T-cell (primary cell): ENCODE data around the gene CAMK1D. TPM values are rescaled to one million over a fixed set of nuclear protein-coding genes. Genes with fewer than 3 reads are reported as not detected.
"Not testable (repeated sequence)": the region's sequence is repeated elsewhere in the genome, so short reads cannot be mapped to it uniquely, and the experiment has no call there.

Source experiments
- ATAC-seq, 4 experiments: fragments of 200-7000 bp in 3 of 4; fragments of 150-1000 bp in 1 of 4; cut with Tn5 transposase; replicated peaks in 1 of 4; 1 replicate in 3 of 4; 2 replicates in 1 of 4; pipeline ENCODE4 v1.10.0; 2021; ENCODE audit warnings: moderate library complexity in 3 of 4, mild to moderate bottlenecking in 2 of 4, moderate number of reproducible peaks in 1 of 4
- CTCF ChIA-PET, 2 donors: fragments of 300-600 bp; sonication (Branson Sonifier 250); formaldehyde crosslinking; loops; one replicate each; lab custom pipeline; 2022; ENCODE audit warnings: antibody characterized with exemption in 2 of 2; lab: Charles Lee
- POLR2A ChIA-PET, 2 donors: fragments of 300-600 bp; sonication (Branson Sonifier 250); formaldehyde crosslinking; loops; one replicate each; lab custom pipeline; 2022; ENCODE audit warnings: antibody characterized with exemption in 2 of 2; lab: Charles Lee
- DNase-seq, 35 experiments: peaks; one replicate each; pipeline versions ENCODE4 v3.0.0 to v3.0.0-alpha.2; 2013 to 2023
- H3K27ac ChIP-seq: one replicate; pipeline ENCODE4 v1.5.1; 2013; ENCODE audit warnings: low read length
- H3K27me3 ChIP-seq, 2 experiments: replicated peaks in 1 of 2; 1 replicate in 1 of 2; 2 replicates in 1 of 2; pipeline versions ENCODE4 v1.6.1 to v1.7.0; 2013; ENCODE audit warnings: low read length in 1 of 2, mixed read lengths in 1 of 2; ENCODE audit not compliant: control insufficient read depth in 2 of 2, insufficient read depth in 2 of 2; ENCODE audit errors: extremely low read depth in 1 of 2
- H3K36me3 ChIP-seq, 2 donors: 1 replicate in 1 of 2; 2 replicates in 1 of 2; pipeline versions ENCODE4 v1.6.1 to v1.7.0; 2013; ENCODE audit warnings: low read length in 1 of 2; ENCODE audit not compliant: control insufficient read depth in 2 of 2, insufficient read depth in 1 of 2; ENCODE audit errors: extremely low read depth in 1 of 2
- H3K4me1 ChIP-seq, 2 experiments: 1 replicate in 1 of 2; 2 replicates in 1 of 2; pipeline versions ENCODE4 v1.6.1 to v1.7.0; 2013; ENCODE audit warnings: low read length in 2 of 2, mixed read lengths in 1 of 2; ENCODE audit not compliant: insufficient read depth in 2 of 2, control insufficient read depth in 1 of 2; ENCODE audit errors: extremely low read depth in 1 of 2
- H3K4me3 ChIP-seq, 2 donors: 1 replicate in 1 of 2; 2 replicates in 1 of 2; pipeline versions ENCODE4 v1.5.1 to v1.7.0; 2013; ENCODE audit warnings: mild to moderate bottlenecking in 2 of 2, low read length in 1 of 2, moderate library complexity in 1 of 2; ENCODE audit not compliant: control insufficient read depth in 1 of 2; ENCODE audit errors: extremely low read depth in 1 of 2
- H3K9me3 ChIP-seq: 2 replicates; pipeline ENCODE4 v1.7.0; 2013
- H3K27ac Mint-ChIP-seq, 2 donors: one replicate each; pipeline ENCODE4 v1.8.0; 2020 to 2021; ENCODE audit warnings: mild to moderate bottlenecking in 2 of 2, mixed read lengths in 2 of 2
- H3K27me3 Mint-ChIP-seq, 2 donors: one replicate each; pipeline ENCODE4 v1.8.0; 2021 to 2022; ENCODE audit warnings: mixed read lengths in 2 of 2
- H3K36me3 Mint-ChIP-seq: one replicate; pipeline ENCODE4 v1.8.0; 2021; ENCODE audit warnings: mixed read lengths
- H3K4me1 Mint-ChIP-seq, 3 donors: one replicate each; pipeline ENCODE4 v1.8.0; 2020 to 2022; ENCODE audit warnings: mixed read lengths in 3 of 3, mild to moderate bottlenecking in 1 of 3
- H3K4me3 Mint-ChIP-seq, 3 donors: one replicate each; pipeline ENCODE4 v1.8.0; 2020 to 2022; ENCODE audit warnings: mild to moderate bottlenecking in 3 of 3, mixed read lengths in 3 of 3, moderate library complexity in 3 of 3
- H3K9me3 Mint-ChIP-seq, 3 donors: one replicate each; pipeline ENCODE4 v1.8.0; 2020 to 2022; ENCODE audit warnings: mixed read lengths in 3 of 3
- WGBS: methylation state at CpG from one replicate; pipeline ENCODE4 v1.1.5; 2013; ENCODE audit warnings: missing lambda C conversion rate; ENCODE audit not compliant: insufficient coverage; 5-methylcytosine and 5-hydroxymethylcytosine counted together
- total RNA-seq, 35 experiments: library from RNA in 6 of 35; stranded (reverse) in 6 of 35; fragments of 120-200 nt in 1 of 35; gene quantifications; one replicate each; pipeline versions ENCODE4 v1.2.1 to v1.2.4 and lab custom pipeline; 2013 to 2026

Gene CAMK1D
- total RNA-seq, 5 donors from 2014 or later (not counting 1 experiment from before 2014, with no cell fraction given) = 16.8 to 31.3 (median 23.6) TPM

- ATAC-seq = no peak
- CTCF ChIA-PET = no interaction called here
- Mint-ChIP-seq H3K4me3 (no peak overlapping the region), H3K27me3 (no peaks in the 10 kb centered on the region), H3K4me1 (peaks cover 0 to 9% (median 0%) of the 10 kb centered on the region in 3 donors), H3K27ac (no peak overlapping the region), H3K36me3 (peaks cover 13% of the 10 kb centered on the region), H3K9me3 (no peaks in the 10 kb centered on the region)
- no peaks in the 10 kb centered on the region for H3K9me3 ChIP-seq
- H3K4me1 ChIP-seq = no peaks in the 10 kb centered on the region
- H3K27ac ChIP-seq = no peak overlapping the region
- POLR2A ChIA-PET = no interaction called here
- H3K27me3 ChIP-seq = peaks cover 0 to 2% of the 10 kb centered on the region in 2 experiments
- no peaks in the 10 kb centered on the region for H3K36me3 ChIP-seq
- DNase-seq = no peak
- H3K4me3 ChIP-seq = no peak overlapping the region
- WGBS = 95% methylated on average over 8 of the region's 8 CpGs
Observed at GRCh38 chr10:12741360-12741804, 392.0 kb downstream of the CAMK1D start.

DNA sequence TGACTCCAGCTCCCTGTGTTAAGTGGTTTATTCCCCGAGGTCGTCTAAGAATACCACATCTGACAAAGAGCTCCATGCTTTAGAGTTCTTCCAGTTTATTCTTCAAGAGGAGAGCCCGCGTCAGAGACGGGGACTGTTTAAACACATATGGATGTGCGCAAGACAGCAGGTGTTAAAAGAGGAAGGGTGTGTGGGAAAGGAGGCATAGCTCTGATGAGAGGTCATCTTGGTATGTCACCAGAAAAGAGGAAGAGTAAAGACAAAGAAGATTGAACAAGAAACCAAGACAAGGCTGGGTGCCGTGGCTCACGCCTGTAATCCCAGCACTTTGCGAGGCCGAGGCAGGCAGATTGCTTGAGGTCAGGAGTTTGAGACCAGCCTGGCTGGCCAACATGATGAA lies 393.4 kb downstream of the CAMK1D start:
- Mint-ChIP-seq H3K27ac (no peak overlapping the region), H3K4me3 (no peak overlapping the region), H3K36me3 (peaks cover 7% of the 10 kb centered on the region), H3K4me1 (peaks cover 0 to 8% (median 0%) of the 10 kb centered on the region in 3 donors), H3K27me3 (no peaks in the 10 kb centered on the region), H3K9me3 (no peaks in the 10 kb centered on the region)
- Histone ChIP-seq H3K27me3 (no peaks in the 10 kb centered on the region), H3K4me1 (no peaks in the 10 kb centered on the region), H3K27ac (no peak overlapping the region), H3K4me3 (no peak overlapping the region), H3K9me3 (no peaks in the 10 kb centered on the region), H3K36me3 (no peaks in the 10 kb centered on the region)
- CTCF ChIA-PET = no interaction called here
- POLR2A ChIA-PET = no interaction called here
- DNase-seq (peak in 1 of 35 experiments; percentile 8), ATAC-seq (no peak)
- WGBS = 74% methylated on average over 6 of the region's 10 CpGs

- H3K9me3 ChIP-seq, CTCF ChIA-PET, POLR2A ChIA-PET, H3K27ac ChIP-seq, H3K4me1 Mint-ChIP-seq, ATAC-seq, H3K4me3 ChIP-seq, H3K27me3 ChIP-seq, H3K36me3 Mint-ChIP-seq, H3K27ac Mint-ChIP-seq, H3K4me1 ChIP-seq, H3K27me3 Mint-ChIP-seq, DNase-seq, H3K9me3 Mint-ChIP-seq, H3K4me3 Mint-ChIP-seq, H3K36me3 ChIP-seq: not testable (repeated sequence)
- 89% methylated on average over 3 of the region's 3 CpGs for WGBS
Observed at GRCh38 chr10:12743466-12743865, 394.1 kb downstream of the CAMK1D start.

DNA sequence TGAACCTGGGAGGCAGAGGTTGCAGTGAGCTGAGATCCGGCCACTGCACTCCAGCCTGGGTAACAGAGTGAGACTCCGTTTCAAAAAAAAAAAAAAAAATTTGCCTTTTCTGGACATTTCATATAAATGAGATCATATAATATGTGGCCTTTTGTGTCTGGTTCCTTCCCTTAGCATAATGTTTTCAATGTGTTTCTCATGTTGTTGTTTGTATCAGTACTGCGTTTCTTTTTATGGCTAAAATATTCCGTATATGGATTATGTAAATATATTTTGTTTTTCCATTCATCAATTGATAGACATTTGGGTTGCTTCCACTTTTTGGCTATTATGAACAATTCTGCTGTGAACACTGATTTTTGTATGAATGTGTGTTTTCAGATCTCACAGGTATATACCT lies 394.6 kb downstream of the CAMK1D start:
- DNase-seq (no peak), ATAC-seq (no peak)
- Histone ChIP-seq H3K27ac (no peak overlapping the region), H3K36me3 (no peaks in the 10 kb centered on the region), H3K27me3 (no peaks in the 10 kb centered on the region), H3K4me3 (no peak overlapping the region), H3K9me3 (no peaks in the 10 kb centered on the region), H3K4me1 (no peaks in the 10 kb centered on the region)
- Mint-ChIP-seq H3K4me1 (peaks cover 0 to 8% (median 0%) of the 10 kb centered on the region in 3 donors), H3K4me3 (no peak overlapping the region), H3K36me3 (peaks cover 7% of the 10 kb centered on the region), H3K9me3 (no peaks in the 10 kb centered on the region), H3K27ac (no peak overlapping the region), H3K27me3 (no peaks in the 10 kb centered on the region)
- CTCF ChIA-PET = no interaction called here
- POLR2A ChIA-PET = no interaction called here
- WGBS = 100% methylated on average over 1 of the region's 4 CpGs

GRCh38 chr10:12748186-12748585 lies 398.8 kb downstream of the CAMK1D start:
- H3K27me3 Mint-ChIP-seq = no peaks in the 10 kb centered on the region
- Histone ChIP-seq H3K27ac (no peak overlapping the region), H3K36me3 (no peaks in the 10 kb centered on the region), H3K27me3 (no peaks in the 10 kb centered on the region), H3K9me3 (no peaks in the 10 kb centered on the region), H3K4me3 (no peak overlapping the region), H3K4me1 (no peaks in the 10 kb centered on the region)
- ChIA-PET POLR2A (no interaction called here), CTCF (no interaction called here)
- WGBS = 85% methylated on average over 4 of the region's 4 CpGs
- no peaks in the 10 kb centered on the region for H3K9me3 Mint-ChIP-seq
- no peak overlapping the region for H3K27ac Mint-ChIP-seq
- ATAC-seq (no peak), DNase-seq (no peak)
- H3K4me3 Mint-ChIP-seq = no peak overlapping the region
- peaks cover 12% of the 10 kb centered on the region for H3K36me3 Mint-ChIP-seq
- peaks cover 0 to 3% (median 0%) of the 10 kb centered on the region in 3 donors for H3K4me1 Mint-ChIP-seq

DNA sequence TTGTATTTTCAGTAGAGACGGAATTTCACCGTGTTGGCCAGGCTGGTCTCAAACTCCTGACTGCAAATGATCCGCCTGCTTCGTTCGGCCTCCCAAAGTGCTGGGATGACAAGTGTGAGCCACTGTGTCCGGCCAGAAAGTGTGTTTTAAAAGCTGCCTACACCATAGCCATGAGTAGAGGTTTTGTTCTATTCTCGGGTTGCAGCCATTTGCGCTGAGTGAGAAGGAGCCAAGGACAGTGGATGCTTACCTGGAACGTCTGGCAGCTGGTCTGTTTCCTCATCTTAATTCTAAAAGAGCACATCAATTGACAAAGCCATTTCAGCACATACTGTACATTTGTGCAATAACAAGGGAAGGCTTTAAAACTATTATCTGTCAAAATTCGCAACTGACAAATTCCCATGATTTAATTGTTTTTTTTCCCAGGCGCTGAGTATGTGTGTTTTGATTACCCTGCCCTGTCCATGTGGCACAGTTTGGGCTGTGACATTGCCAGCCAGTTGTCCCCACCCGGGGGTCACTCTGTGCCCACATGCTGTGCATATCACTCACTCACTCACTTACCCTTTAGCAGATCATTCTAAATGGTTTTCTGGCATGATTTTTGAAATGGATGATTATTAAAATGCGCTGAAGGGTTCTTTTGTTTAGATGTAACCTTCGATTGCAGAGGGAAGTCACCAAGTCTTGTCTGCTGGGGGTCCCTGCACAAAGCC lies 400.6 kb downstream of the CAMK1D start:
- Histone ChIP-seq H3K4me1 (no peaks in the 10 kb centered on the region), H3K4me3 (no peak overlapping the region), H3K36me3 (no peaks in the 10 kb centered on the region), H3K9me3 (no peaks in the 10 kb centered on the region), H3K27me3 (no peaks in the 10 kb centered on the region), H3K27ac (no peak overlapping the region)
- no peaks in the 10 kb centered on the region for H3K4me1 Mint-ChIP-seq
- no peak for ATAC-seq
- no CpG with 5 or more reads among the region's 14 CpGs for WGBS
- no peak overlapping the region for H3K4me3 Mint-ChIP-seq
- H3K36me3 Mint-ChIP-seq = peaks cover 16% of the 10 kb centered on the region
- no peaks in the 10 kb centered on the region for H3K27me3 Mint-ChIP-seq
- no peak overlapping the region for H3K27ac Mint-ChIP-seq
- DNase-seq = no peak
- ChIA-PET POLR2A (interaction anchor here in 1 of 2 donors (0.5 kb wide), 1 partner anchor 546 kb away, joined by 3 read pairs; no protein-coding TSS in a partner anchor), CTCF (no interaction called here)
- H3K9me3 Mint-ChIP-seq = no peaks in the 10 kb centered on the region
